Activated CD4-positive, alpha-beta T cell treated with anti-CD3 and anti-CD28 coated beads for 36 hours (primary cell): ENCODE data around the gene TARBP1. TPM values are rescaled to one million over a fixed set of nuclear protein-coding genes. Genes with fewer than 3 reads are reported as not detected.
A peak's percentile ranks its signal among the peaks of the same experiment; 100 is the strongest.

Source experiments
- ATAC-seq: fragments of 200-7000 bp; cut with Tn5 transposase; one replicate; pipeline ENCODE4 v1.10.0; 2021; ENCODE audit warnings: mild to moderate bottlenecking, moderate library complexity
- CTCF ChIA-PET: fragments of 350-600 bp; sonication (Branson Sonifier 250); formaldehyde crosslinking; loops from one replicate; lab custom pipeline; 2021; ENCODE audit warnings: antibody characterized with exemption; lab: Charles Lee
- POLR2A ChIA-PET: fragments of 350-600 bp; sonication (Branson Sonifier 250); formaldehyde crosslinking; loops from one replicate; lab custom pipeline; 2021; ENCODE audit warnings: antibody characterized with exemption, inconsistent platforms; lab: Charles Lee
- DNase-seq: peaks from one replicate; pipeline ENCODE4 v3.0.0-alpha.2; 2020
- H3K27ac Mint-ChIP-seq: one replicate; pipeline ENCODE4 v1.8.0; 2021; ENCODE audit warnings: mixed read lengths
- H3K27me3 Mint-ChIP-seq: one replicate; pipeline ENCODE4 v1.8.0; 2021; ENCODE audit warnings: mixed read lengths
- H3K36me3 Mint-ChIP-seq: one replicate; pipeline ENCODE4 v1.8.0; 2021; ENCODE audit warnings: low read depth, mixed read lengths
- H3K4me1 Mint-ChIP-seq: one replicate; pipeline ENCODE4 v1.8.0; 2021; ENCODE audit warnings: mixed read lengths
- H3K4me3 Mint-ChIP-seq: one replicate; pipeline ENCODE4 v1.8.0; 2021; ENCODE audit warnings: mild to moderate bottlenecking, moderate library complexity, mixed read lengths
- H3K9me3 Mint-ChIP-seq: one replicate; pipeline ENCODE4 v1.8.0; 2021; ENCODE audit warnings: low read depth, mixed read lengths
- intact Hi-C, 2 experiments: fragments of 100-400 bp; cut with DNase I in 1 of 2; cut with micrococcal nuclease in 1 of 2; formaldehyde crosslinking; loops; one replicate each; pipeline versions ENCODE4 v1.14.2 to v1.15.1; 2022 to 2024; cut with DNase I, micrococcal nuclease
- total RNA-seq, 2 experiments: library from RNA; stranded (reverse); gene quantifications; one replicate each; pipeline ENCODE4 v1.2.3, GENCODE V29; 2021

TARBP1 gene
- 10 to 100 TPM; 37.7 to 41.5 TPM for total RNA-seq

DNA sequence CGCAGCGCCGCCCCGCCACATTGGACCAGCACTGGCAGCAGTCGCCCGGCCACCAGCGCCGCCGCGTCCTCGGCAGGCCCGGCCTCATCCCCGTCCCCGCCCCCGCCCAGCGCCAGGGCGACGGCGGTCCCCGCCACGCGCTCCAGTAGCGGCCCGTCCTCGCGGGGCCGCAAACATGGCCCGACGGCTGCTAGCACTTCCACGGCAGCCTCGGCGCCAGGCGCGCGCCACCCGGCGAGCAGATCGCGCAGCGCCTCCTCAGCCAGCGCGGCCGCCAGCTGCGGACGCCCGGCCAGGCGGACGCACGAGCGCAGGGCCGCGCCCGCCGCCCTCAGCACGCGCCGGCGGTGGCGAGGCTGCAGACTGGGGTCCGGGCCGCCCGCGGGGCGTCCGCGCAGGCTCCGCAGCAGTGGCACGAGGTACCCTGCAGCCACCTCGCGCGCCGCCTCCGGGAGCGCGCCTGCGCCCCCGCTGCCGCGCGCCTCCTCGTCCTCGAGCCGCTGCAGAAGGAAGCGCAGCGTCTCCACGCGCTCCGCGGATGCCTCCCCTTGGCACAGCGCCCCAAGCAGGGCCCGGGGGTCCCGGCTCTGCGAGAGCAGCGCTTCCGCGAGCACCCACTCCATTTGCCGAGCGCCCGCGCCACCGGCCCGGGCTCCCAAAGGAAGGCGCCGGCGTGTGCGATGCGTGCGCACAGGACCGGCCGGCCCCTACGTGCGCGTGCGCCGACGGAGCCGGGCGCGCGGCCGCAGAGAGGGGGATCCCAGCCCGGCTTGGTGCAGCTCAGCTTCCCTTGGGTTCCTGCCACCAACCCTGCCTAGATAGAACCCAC lies at the start of gene TARBP1:
Gene TARBP1 (minus strand): TSS at position 699 of the 829 bp plus-strand sequence. CDS start 76 bp downstream, at position 623.
- ChIA-PET CTCF (interaction anchor here (1.8 kb wide), 1 partner anchor 625 kb away, joined by 7 read pairs; no protein-coding TSS in a partner anchor), POLR2A (no interaction called here)

GRCh38 chr1:234528074-234528865 lies 49.3 kb upstream of the TARBP1 start:
- no peak for DNase-seq
- no peak overlapping the region for H3K27ac Mint-ChIP-seq
- no peaks in the 10 kb centered on the region for H3K9me3 Mint-ChIP-seq
- intact Hi-C loops, result no loop called here
- peaks cover 5% of the 10 kb centered on the region for H3K27me3 Mint-ChIP-seq
- ATAC-seq, result no peak
- no peaks in the 10 kb centered on the region for H3K36me3 Mint-ChIP-seq
- H3K4me3 Mint-ChIP-seq, result no peak overlapping the region
- CTCF ChIA-PET, result interaction anchor here (1.4 kb wide), 1 partner anchor 565 kb away, joined by 3 read pairs; no protein-coding TSS in a partner anchor
- POLR2A ChIA-PET, result no interaction called here
- H3K4me1 Mint-ChIP-seq, result peaks cover 9% of the 10 kb centered on the region

More for the DNA sequence above, at the start of gene TARBP1:
- intact Hi-C loops, result loop anchor here (1.0 to 5.0 kb wide), 8 partner anchors 10 to 1026 kb away; partner anchors contain the start of genes COA6 (in 2 of the 2), ARID4B (in 1 of the 2), B3GALNT2 (in 1 of the 2) and GGPS1 (in 1 of the 2)
- DNase-seq, result peak; percentile 86
- peak; percentile 81 for ATAC-seq
- peaks cover 56% of the 10 kb centered on the region for H3K4me1 Mint-ChIP-seq
- H3K9me3 Mint-ChIP-seq, result no peaks in the 10 kb centered on the region
- H3K36me3 Mint-ChIP-seq, result peaks cover 8% of the 10 kb centered on the region
- peaks cover 16% of the 10 kb centered on the region for H3K27me3 Mint-ChIP-seq
- peak within 1 kb of the TSS; percentile 80 for H3K27ac Mint-ChIP-seq
- peak within 1 kb of the TSS; percentile 82 for H3K4me3 Mint-ChIP-seq

DNA sequence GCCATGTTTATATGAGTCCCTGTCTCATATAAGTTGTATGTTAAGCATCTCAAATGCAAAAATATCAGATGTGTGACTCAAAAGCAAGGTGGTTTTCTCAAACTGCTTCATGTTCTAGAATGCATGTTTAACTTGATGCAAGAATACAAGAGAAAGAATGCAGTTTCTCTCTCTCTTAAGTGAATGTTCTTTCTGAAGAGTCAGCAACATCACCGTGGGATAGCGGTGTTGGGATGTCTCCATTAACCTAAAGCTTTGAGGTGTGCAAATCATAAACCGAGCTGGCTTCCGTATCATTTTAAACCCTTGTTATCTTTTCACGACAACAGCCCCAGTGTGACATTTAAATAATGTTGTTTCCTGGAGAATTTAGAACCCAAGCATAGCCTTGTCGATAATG lies 48.4 kb upstream of the TARBP1 start:
- POLR2A ChIA-PET, result no interaction called here
- Mint-ChIP-seq H3K27me3 (peaks cover 5% of the 10 kb centered on the region), H3K9me3 (no peaks in the 10 kb centered on the region), H3K27ac (no peak overlapping the region), H3K36me3 (no peaks in the 10 kb centered on the region), H3K4me3 (no peak overlapping the region), H3K4me1 (peaks cover 9% of the 10 kb centered on the region)
- ATAC-seq (no peak), DNase-seq (no peak)
- CTCF ChIA-PET, result interaction anchor here (1.2 to 1.4 kb wide), 2 partner anchors 64 to 566 kb away, joined by 3 read pairs; no protein-coding TSS in a partner anchor
- intact Hi-C loops, result no loop called here

DNA sequence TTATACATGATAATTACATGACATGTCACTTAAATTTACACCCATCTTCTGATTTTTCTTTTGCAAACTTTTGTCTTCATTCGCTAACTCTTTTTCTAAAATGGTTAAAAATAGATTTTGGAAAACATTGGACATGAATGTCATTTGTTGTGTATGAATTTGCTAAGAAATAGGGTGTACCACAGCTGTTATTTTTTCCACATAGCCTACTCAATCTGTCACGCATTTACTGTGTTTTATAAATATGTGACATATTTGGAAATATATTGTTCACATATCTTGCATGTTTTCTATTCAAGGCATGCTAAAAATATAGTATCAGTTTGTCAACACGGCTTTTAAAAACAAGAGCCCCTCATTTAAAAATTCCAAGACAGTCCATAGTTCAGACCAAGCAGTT lies 47.9 kb upstream of the TARBP1 start:
- intact Hi-C loops, result no loop called here
- no peak overlapping the region for H3K27ac Mint-ChIP-seq
- no peak overlapping the region for H3K4me3 Mint-ChIP-seq
- no peak for ATAC-seq
- H3K9me3 Mint-ChIP-seq, result no peaks in the 10 kb centered on the region
- ChIA-PET POLR2A (no interaction called here), CTCF (interaction anchor here (1.2 kb wide), 1 partner anchor 65 kb away, joined by 3 read pairs; no protein-coding TSS in a partner anchor)
- no peaks in the 10 kb centered on the region for H3K36me3 Mint-ChIP-seq
- peaks cover 5% of the 10 kb centered on the region for H3K27me3 Mint-ChIP-seq
- DNase-seq, result no peak
- peaks cover 9% of the 10 kb centered on the region for H3K4me1 Mint-ChIP-seq

- Mint-ChIP-seq H3K27ac (no peak overlapping the region), H3K4me1 (peaks cover 9% of the 10 kb centered on the region), H3K9me3 (no peaks in the 10 kb centered on the region), H3K36me3 (no peaks in the 10 kb centered on the region), H3K4me3 (no peak overlapping the region), H3K27me3 (peaks cover 5% of the 10 kb centered on the region)
- ChIA-PET POLR2A (no interaction called here), CTCF (interaction anchor here (0.7 kb wide), 1 partner anchor 22 kb away, joined by 3 read pairs; no protein-coding TSS in a partner anchor)
- DNase-seq (no peak), ATAC-seq (no peak)
- intact Hi-C loops, result no loop called here
These were observed 46.3 kb upstream of the TARBP1 start for GRCh38 chr1:234525099-234525799.

DNA sequence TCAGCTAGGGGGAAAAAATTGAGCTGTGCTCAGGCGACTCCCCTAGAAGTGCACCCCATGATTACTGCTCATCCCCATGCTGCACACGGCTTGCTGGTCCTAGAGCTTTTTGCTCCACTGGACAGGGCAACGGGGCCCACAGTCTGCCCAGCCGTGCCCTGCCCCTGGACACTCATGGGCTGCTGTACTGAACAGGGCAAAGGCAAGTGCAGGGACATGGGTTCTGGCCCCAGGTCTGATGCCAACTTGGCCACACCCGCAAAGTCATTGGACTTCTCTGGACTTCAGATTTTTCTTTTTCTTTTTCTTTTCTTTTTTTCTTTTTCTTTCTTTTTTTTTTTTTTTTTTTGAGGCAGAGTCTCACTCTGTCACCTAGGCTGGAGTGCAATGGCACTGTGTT lies 42.9 kb upstream of the TARBP1 start:
- H3K36me3 Mint-ChIP-seq, result no peaks in the 10 kb centered on the region
- H3K4me3 Mint-ChIP-seq, result no peak overlapping the region
- H3K9me3 Mint-ChIP-seq, result no peaks in the 10 kb centered on the region
- ChIA-PET POLR2A (interaction anchor here (0.6 to 0.7 kb wide), 2 partner anchors 202 to 584 kb away, joined by 3 read pairs; no protein-coding TSS in a partner anchor), CTCF (interaction anchor here (1.3 to 1.4 kb wide), 2 partner anchors 22 to 35 kb away, joined by 3 read pairs; no protein-coding TSS in a partner anchor)
- no peak for ATAC-seq
- peaks cover 15% of the 10 kb centered on the region for H3K4me1 Mint-ChIP-seq
- H3K27me3 Mint-ChIP-seq, result peaks cover 5% of the 10 kb centered on the region
- H3K27ac Mint-ChIP-seq, result peak overlapping the region; percentile 20
- DNase-seq, result no peak
- intact Hi-C loops, result loop anchor here in 1 of 2 experiments (1.0 kb wide), 1 partner anchor 21 kb away; no protein-coding TSS in a partner anchor

GRCh38 chr1:234520908-234521817 lies 42.2 kb upstream of the TARBP1 start:
- ATAC-seq, result no peak
- Mint-ChIP-seq H3K27me3 (peaks cover 5% of the 10 kb centered on the region), H3K4me1 (peaks cover 15% of the 10 kb centered on the region), H3K4me3 (no peak overlapping the region), H3K36me3 (no peaks in the 10 kb centered on the region), H3K9me3 (no peaks in the 10 kb centered on the region), H3K27ac (peak overlapping the region; percentile 20)
- intact Hi-C loops, result no loop called here
- ChIA-PET CTCF (interaction anchor here (0.8 to 1.4 kb wide), 4 partner anchors 9 to 35 kb away, joined by 3 to 4 read pairs (median 3); no protein-coding TSS in a partner anchor), POLR2A (no interaction called here)
- no peak for DNase-seq

DNA sequence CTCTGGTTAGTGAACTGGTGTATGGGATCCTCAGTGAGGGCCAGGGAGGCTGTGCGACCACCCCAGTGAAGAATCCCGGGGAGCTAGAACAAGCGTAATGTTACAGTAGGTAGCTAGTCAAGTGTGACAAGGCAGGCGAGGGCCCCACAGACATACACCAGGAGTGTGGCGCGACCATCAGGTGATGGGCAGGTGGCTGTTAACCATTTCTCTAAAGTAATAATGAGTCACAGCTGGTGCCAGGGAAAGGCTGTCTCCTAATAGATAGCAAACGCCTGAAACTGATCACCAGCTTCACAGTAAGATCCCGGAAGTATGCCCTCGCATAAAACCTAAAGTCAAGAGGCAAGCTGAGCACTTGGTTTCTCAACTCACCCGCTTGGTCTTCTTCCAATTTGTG lies 40.5 kb upstream of the TARBP1 start:
- DNase-seq (no peak), ATAC-seq (no peak)
- peak overlapping the region; percentile 26 for H3K27ac Mint-ChIP-seq
- no peaks in the 10 kb centered on the region for H3K36me3 Mint-ChIP-seq
- ChIA-PET CTCF (interaction anchor here (1.3 kb wide), 1 partner anchor 585 kb away, joined by 4 read pairs; no protein-coding TSS in a partner anchor), POLR2A (no interaction called here)
- no peak overlapping the region for H3K4me3 Mint-ChIP-seq
- intact Hi-C loops, result no loop called here
- H3K9me3 Mint-ChIP-seq, result no peaks in the 10 kb centered on the region
- H3K4me1 Mint-ChIP-seq, result peaks cover 23% of the 10 kb centered on the region
- H3K27me3 Mint-ChIP-seq, result no peaks in the 10 kb centered on the region

- H3K27me3 Mint-ChIP-seq, result no peaks in the 10 kb centered on the region
- ATAC-seq (no peak), DNase-seq (no peak)
- H3K27ac Mint-ChIP-seq, result peak overlapping the region; percentile 26
- ChIA-PET POLR2A (interaction anchor here (0.7 kb wide), 1 partner anchor 25 kb away, joined by 3 read pairs; no protein-coding TSS in a partner anchor), CTCF (interaction anchor here (0.9 to 1.3 kb wide), 3 partner anchors 13 to 586 kb away, joined by 3 to 4 read pairs (median 3); no protein-coding TSS in a partner anchor)
- H3K9me3 Mint-ChIP-seq, result no peaks in the 10 kb centered on the region
- intact Hi-C loops, result no loop called here
- peaks cover 23% of the 10 kb centered on the region for H3K4me1 Mint-ChIP-seq
- H3K36me3 Mint-ChIP-seq, result no peaks in the 10 kb centered on the region
- no peak overlapping the region for H3K4me3 Mint-ChIP-seq
These were observed 39.9 kb upstream of the TARBP1 start for GRCh38 chr1:234518876-234519275.
